ENCODE data around the gene CELF4.

Gene CELF4

GRCh38 chr18:37493352-37493935, 72.2 kb downstream of the CELF4 start:
- DNase-seq (ENCODE audit: low read depth in 1 of 2, low spot score in 1 of 2), result no peak
- TF ChIP-seq POLR2AphosphoS5 (IDR thresholded peaks at IDR 0.05; ENCODE audit: low read depth) (no peak), SPI1 (IDR thresholded peaks at IDR 0.05; ENCODE audit: borderline replicate concordance, low read depth) (no peak), GABPA (IDR thresholded peaks at IDR 0.05; ENCODE audit: low read depth) (no peak)
- TF ChIP-seq, protein P1, sequence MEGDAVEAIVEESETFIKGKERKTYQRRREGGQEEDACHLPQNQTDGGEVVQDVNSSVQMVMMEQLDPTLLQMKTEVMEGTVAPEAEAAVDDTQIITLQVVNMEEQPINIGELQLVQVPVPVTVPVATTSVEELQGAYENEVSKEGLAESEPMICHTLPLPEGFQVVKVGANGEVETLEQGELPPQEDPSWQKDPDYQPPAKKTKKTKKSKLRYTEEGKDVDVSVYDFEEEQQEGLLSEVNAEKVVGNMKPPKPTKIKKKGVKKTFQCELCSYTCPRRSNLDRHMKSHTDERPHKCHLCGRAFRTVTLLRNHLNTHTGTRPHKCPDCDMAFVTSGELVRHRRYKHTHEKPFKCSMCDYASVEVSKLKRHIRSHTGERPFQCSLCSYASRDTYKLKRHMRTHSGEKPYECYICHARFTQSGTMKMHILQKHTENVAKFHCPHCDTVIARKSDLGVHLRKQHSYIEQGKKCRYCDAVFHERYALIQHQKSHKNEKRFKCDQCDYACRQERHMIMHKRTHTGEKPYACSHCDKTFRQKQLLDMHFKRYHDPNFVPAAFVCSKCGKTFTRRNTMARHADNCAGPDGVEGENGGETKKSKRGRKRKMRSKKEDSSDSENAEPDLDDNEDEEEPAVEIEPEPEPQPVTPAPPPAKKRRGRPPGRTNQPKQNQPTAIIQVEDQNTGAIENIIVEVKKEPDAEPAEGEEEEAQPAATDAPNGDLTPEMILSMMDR (IDR thresholded peaks at IDR 0.05; ENCODE audit: insufficient read depth, low read length), result no peak
- TF ChIP-seq, protein P2, sequence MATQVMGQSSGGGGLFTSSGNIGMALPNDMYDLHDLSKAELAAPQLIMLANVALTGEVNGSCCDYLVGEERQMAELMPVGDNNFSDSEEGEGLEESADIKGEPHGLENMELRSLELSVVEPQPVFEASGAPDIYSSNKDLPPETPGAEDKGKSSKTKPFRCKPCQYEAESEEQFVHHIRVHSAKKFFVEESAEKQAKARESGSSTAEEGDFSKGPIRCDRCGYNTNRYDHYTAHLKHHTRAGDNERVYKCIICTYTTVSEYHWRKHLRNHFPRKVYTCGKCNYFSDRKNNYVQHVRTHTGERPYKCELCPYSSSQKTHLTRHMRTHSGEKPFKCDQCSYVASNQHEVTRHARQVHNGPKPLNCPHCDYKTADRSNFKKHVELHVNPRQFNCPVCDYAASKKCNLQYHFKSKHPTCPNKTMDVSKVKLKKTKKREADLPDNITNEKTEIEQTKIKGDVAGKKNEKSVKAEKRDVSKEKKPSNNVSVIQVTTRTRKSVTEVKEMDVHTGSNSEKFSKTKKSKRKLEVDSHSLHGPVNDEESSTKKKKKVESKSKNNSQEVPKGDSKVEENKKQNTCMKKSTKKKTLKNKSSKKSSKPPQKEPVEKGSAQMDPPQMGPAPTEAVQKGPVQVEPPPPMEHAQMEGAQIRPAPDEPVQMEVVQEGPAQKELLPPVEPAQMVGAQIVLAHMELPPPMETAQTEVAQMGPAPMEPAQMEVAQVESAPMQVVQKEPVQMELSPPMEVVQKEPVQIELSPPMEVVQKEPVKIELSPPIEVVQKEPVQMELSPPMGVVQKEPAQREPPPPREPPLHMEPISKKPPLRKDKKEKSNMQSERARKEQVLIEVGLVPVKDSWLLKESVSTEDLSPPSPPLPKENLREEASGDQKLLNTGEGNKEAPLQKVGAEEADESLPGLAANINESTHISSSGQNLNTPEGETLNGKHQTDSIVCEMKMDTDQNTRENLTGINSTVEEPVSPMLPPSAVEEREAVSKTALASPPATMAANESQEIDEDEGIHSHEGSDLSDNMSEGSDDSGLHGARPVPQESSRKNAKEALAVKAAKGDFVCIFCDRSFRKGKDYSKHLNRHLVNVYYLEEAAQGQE (IDR thresholded peaks at IDR 0.05; ENCODE audit: insufficient replicate concordance, low read depth), result no peak
- no peak overlapping the region for H3K27ac ChIP-seq (replicated peaks)
- H3K27me3 ChIP-seq (ENCODE audit: insufficient read depth, poor library complexity, severe bottlenecking), result peaks cover 16% of the 10 kb centered on the region
- no peak overlapping the region for H3K4me3 ChIP-seq (replicated peaks; ENCODE audit: insufficient read depth, low read length)

GRCh38 chr18:37492952-37493351, 72.6 kb downstream of the CELF4 start:
- no peak for TF ChIP-seq GABPA (IDR thresholded peaks at IDR 0.05; ENCODE audit: low read depth)
- TF ChIP-seq, protein P1 (IDR thresholded peaks at IDR 0.05; ENCODE audit: insufficient read depth, low read length), result no peak
- no peak for TF ChIP-seq POLR2AphosphoS5 (IDR thresholded peaks at IDR 0.05; ENCODE audit: low read depth)
- no peak overlapping the region for H3K27ac ChIP-seq (replicated peaks)
- peaks cover 19% of the 10 kb centered on the region for H3K27me3 ChIP-seq (ENCODE audit: insufficient read depth, poor library complexity, severe bottlenecking)
- H3K4me3 ChIP-seq (replicated peaks; ENCODE audit: insufficient read depth, low read length), result no peak overlapping the region
- no peak for DNase-seq (ENCODE audit: low read depth in 1 of 2, low spot score in 1 of 2)

DNA sequence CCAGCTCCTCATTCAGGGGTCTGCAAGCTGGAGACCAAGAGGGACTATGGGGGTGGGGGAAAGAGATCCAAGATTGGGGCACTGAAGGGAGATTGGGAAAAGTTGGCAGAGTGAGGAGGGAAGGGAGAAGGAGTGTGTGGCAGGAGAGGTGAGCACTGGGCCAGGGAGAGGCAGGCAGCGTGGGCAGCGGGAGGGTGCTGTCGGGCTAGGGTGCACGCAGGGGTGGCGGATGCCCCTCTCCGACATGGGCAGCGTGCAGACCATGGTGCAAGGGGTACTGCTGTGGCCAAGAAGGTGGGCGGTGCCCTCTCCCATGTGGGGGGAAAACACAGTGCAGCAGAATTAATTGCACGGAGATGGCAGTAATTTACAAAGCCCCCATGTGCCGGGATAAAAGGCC, 74.1 kb downstream of the CELF4 start:
- TF ChIP-seq GABPA (IDR thresholded peaks at IDR 0.05; ENCODE audit: low read depth) (no peak), POLR2AphosphoS5 (IDR thresholded peaks at IDR 0.05; ENCODE audit: low read depth) (no peak), SPI1 (IDR thresholded peaks at IDR 0.05; ENCODE audit: borderline replicate concordance, low read depth) (no peak)
- TF ChIP-seq, protein P2 (IDR thresholded peaks at IDR 0.05; ENCODE audit: insufficient replicate concordance, low read depth), result no peak
- TF ChIP-seq, protein P1 (IDR thresholded peaks at IDR 0.05; ENCODE audit: insufficient read depth, low read length), result no peak
- no peak for DNase-seq (ENCODE audit: low read depth in 1 of 2, low spot score in 1 of 2)
- Histone ChIP-seq H3K27ac (replicated peaks) (no peak overlapping the region), H3K4me3 (replicated peaks; ENCODE audit: insufficient read depth, low read length) (no peak overlapping the region), H3K27me3 (ENCODE audit: insufficient read depth, poor library complexity, severe bottlenecking) (peaks cover 25% of the 10 kb centered on the region)

- Histone ChIP-seq H3K4me3 (replicated peaks; ENCODE audit: insufficient read depth, low read length) (no peak overlapping the region), H3K27me3 (ENCODE audit: insufficient read depth, poor library complexity, severe bottlenecking) (peaks cover 35% of the 10 kb centered on the region), H3K27ac (replicated peaks) (no peak overlapping the region)
- TF ChIP-seq GABPA (IDR thresholded peaks at IDR 0.05; ENCODE audit: low read depth) (no peak), SPI1 (IDR thresholded peaks at IDR 0.05; ENCODE audit: borderline replicate concordance, low read depth) (no peak), POLR2AphosphoS5 (IDR thresholded peaks at IDR 0.05; ENCODE audit: low read depth) (no peak)
- TF ChIP-seq, protein P1 (IDR thresholded peaks at IDR 0.05; ENCODE audit: insufficient read depth, low read length), result no peak
- TF ChIP-seq, protein P2 (IDR thresholded peaks at IDR 0.05; ENCODE audit: insufficient replicate concordance, low read depth), result no peak
- no peak for DNase-seq (ENCODE audit: low read depth in 1 of 2, low spot score in 1 of 2)
These were observed 75.6 kb downstream of the CELF4 start for GRCh38 chr18:37489998-37490397.
